HUDEP-2 (cell line): ENCODE measurements around the gene PARD3.

Experiments
- DNase-seq, 76 experiments: peaks; one replicate each; lab custom pipeline; 2025; ENCODE audit not compliant: unreplicated experiment in 76 of 76; lab: John Stamatoyannopoulos, UW

Gene PARD3

GRCh38 chr10:34184397-34184796, 630.7 kb downstream of the PARD3 start:
- no peak for DNase-seq

GRCh38 chr10:34183016-34183796, 631.9 kb downstream of the PARD3 start:
- DNase-seq: no peak

GRCh38 chr10:34181553-34182300, 633.4 kb downstream of the PARD3 start:
- no peak for DNase-seq

- no peak for DNase-seq
These were observed 634.3 kb downstream of the PARD3 start for GRCh38 chr10:34180749-34181148.

GRCh38 chr10:34179280-34179679, 635.8 kb downstream of the PARD3 start:
- no peak for DNase-seq

- no peak for DNase-seq
These were observed 636.3 kb downstream of the PARD3 start for GRCh38 chr10:34178756-34179155.

- no peak for DNase-seq
These were observed 636.9 kb downstream of the PARD3 start for GRCh38 chr10:34178196-34178595.

GRCh38 chr10:34177445-34177844, 637.7 kb downstream of the PARD3 start:
- no peak for DNase-seq

GRCh38 chr10:34176351-34176750, 638.7 kb downstream of the PARD3 start:
- no peak for DNase-seq

GRCh38 chr10:34175121-34175520, 640.0 kb downstream of the PARD3 start:
- DNase-seq: no peak

GRCh38 chr10:34172936-34173533, 642.1 kb downstream of the PARD3 start:
- DNase-seq: no peak

- no peak for DNase-seq
These were observed 643.1 kb downstream of the PARD3 start for GRCh38 chr10:34171957-34172527.

GRCh38 chr10:34169677-34170076, 645.4 kb downstream of the PARD3 start:
- DNase-seq: no peak

- no peak for DNase-seq
These were observed 646.0 kb downstream of the PARD3 start for GRCh38 chr10:34169131-34169530.

- no peak for DNase-seq
These were observed 646.7 kb downstream of the PARD3 start for GRCh38 chr10:34168439-34168838.

GRCh38 chr10:34166823-34167222, 648.3 kb downstream of the PARD3 start:
- DNase-seq: no peak

- no peak for DNase-seq
These were observed 648.7 kb downstream of the PARD3 start for GRCh38 chr10:34166354-34166753.

GRCh38 chr10:34164029-34164428, 651.1 kb downstream of the PARD3 start:
- DNase-seq: no peak

GRCh38 chr10:34163075-34163905, 651.8 kb downstream of the PARD3 start:
- DNase-seq: peak in 75 of 76 experiments; percentile 20 to 97 (median 81)

- peak in 45 of 76 experiments; percentile 1 to 60 (median 26) for DNase-seq
These were observed 653.2 kb downstream of the PARD3 start for GRCh38 chr10:34161777-34162370.
